Measurements from ENCODE around the gene SF3A1. TPM values are rescaled to one million over a fixed set of nuclear protein-coding genes. Genes with fewer than 3 reads are reported as not detected.
"Not testable (repeated sequence)": the region's sequence is repeated elsewhere in the genome, so short reads cannot be mapped to it uniquely, and the experiment has no call there.

Gene SF3A1, protein sequence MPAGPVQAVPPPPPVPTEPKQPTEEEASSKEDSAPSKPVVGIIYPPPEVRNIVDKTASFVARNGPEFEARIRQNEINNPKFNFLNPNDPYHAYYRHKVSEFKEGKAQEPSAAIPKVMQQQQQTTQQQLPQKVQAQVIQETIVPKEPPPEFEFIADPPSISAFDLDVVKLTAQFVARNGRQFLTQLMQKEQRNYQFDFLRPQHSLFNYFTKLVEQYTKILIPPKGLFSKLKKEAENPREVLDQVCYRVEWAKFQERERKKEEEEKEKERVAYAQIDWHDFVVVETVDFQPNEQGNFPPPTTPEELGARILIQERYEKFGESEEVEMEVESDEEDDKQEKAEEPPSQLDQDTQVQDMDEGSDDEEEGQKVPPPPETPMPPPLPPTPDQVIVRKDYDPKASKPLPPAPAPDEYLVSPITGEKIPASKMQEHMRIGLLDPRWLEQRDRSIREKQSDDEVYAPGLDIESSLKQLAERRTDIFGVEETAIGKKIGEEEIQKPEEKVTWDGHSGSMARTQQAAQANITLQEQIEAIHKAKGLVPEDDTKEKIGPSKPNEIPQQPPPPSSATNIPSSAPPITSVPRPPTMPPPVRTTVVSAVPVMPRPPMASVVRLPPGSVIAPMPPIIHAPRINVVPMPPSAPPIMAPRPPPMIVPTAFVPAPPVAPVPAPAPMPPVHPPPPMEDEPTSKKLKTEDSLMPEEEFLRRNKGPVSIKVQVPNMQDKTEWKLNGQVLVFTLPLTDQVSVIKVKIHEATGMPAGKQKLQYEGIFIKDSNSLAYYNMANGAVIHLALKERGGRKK
- 18.8 TPM for total RNA-seq

DNA sequence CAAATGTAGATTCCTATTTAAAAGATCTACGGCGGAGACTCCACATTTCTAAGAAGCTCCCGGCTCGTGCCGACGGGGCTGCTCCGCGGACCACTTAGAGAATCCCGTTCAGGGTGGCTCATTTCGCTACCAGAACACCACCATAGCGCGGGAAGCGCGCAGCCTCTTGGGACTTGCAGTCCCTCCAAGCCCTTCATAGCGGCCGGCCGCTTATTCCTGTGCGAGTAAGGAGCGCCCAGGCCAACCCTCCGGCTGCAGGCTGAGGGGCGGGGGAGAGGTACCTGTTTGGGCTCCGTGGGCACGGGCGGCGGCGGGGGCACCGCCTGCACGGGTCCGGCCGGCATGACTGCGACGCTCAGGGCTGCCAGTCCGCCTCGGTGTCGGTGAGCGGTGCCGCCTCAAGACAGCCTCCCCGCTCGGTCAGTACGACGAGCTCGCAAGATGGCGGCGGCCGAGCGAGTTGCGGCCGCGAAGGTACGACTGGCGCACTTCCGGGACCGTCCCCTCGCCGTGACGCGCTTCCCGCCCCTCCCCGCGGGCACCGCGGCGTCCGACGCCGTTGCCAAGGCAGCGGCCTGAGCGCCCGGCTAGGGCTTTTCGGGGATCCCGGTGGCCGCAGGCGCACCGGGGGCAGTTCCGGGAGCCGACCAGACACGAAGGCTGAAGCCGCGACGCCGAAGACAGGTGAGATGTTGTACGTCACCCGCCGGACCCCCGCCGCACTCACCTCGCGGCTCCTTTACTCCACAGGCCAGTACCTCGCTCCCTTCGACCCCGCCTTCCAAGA is at the start of gene SF3A1, which contains the start of gene CCDC157:
Gene SF3A1 (minus strand): TSS at position 446 of the 787 bp plus-strand sequence. CDS start 102 bp downstream, at position 344.
Gene CCDC157 (plus strand): TSS at position 559 of the 787 bp plus-strand sequence. CDS start 8,994 bp downstream, outside the sequence.
- H3K9me3 ChIP-seq (ENCODE audit: control insufficient read depth in 3 of 3, low read length in 3 of 3), result no peaks in the 10 kb centered on the region
- H3K36me3 ChIP-seq (ENCODE audit: control insufficient read depth in 3 of 3, insufficient read depth in 3 of 3, low read length in 3 of 3), result peaks cover 13 to 14% (median 13%) of the 10 kb centered on the region in 3 donors
- H3K9ac ChIP-seq (ENCODE audit: low read depth in 1 of 3, low read length in 3 of 3), result peak within 1 kb of the TSS; percentile 89 to 99 (median 95)
- H3K27me3 ChIP-seq (ENCODE audit: control insufficient read depth in 3 of 3, insufficient read depth in 3 of 3, low read length in 3 of 3), result peaks cover 0 to 4% (median 0%) of the 10 kb centered on the region in 3 donors
- peak within 1 kb of the TSS; percentile 85 to 95 (median 90) for H3K4me3 ChIP-seq (ENCODE audit: low read length in 3 of 3)
- peaks cover 27 to 35% (median 28%) of the 10 kb centered on the region in 3 donors for H3K4me1 ChIP-seq (ENCODE audit: control insufficient read depth in 3 of 3, insufficient read depth in 3 of 3, low read length in 3 of 3)
- peak within 1 kb of the TSS; percentile 96 for H3K27ac ChIP-seq (ENCODE audit: low read depth, low read length)

DNA sequence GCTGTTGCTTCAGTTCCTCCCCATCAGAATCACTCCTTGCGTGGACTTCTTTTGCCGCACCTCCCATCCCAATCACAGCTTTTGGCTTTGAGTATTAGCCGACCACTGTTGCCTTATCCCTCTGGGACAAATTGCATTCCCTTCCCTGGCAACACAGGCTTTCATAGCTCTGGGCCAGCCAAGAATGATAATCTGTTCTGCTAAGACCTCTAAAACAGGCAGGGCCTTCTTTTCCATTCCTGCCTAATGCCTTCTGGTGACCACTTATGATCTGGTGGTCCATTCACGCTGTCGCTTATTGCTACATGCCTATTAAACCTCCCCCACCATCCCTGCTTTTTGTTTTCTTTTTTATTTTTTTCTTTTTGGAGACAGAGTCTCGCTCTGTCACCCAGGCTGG is 49.7 kb upstream of the SF3A1 start:
- Histone ChIP-seq H3K4me3 (ENCODE audit: low read length in 3 of 3) (no peak overlapping the region), H3K4me1 (ENCODE audit: control insufficient read depth in 3 of 3, insufficient read depth in 3 of 3, low read length in 3 of 3) (no peaks in the 10 kb centered on the region), H3K9me3 (ENCODE audit: control insufficient read depth in 3 of 3, low read length in 3 of 3) (no peaks in the 10 kb centered on the region), H3K9ac (ENCODE audit: low read depth in 1 of 3, low read length in 3 of 3) (no peak overlapping the region), H3K27me3 (ENCODE audit: control insufficient read depth in 3 of 3, insufficient read depth in 3 of 3, low read length in 3 of 3) (no peaks in the 10 kb centered on the region), H3K27ac (ENCODE audit: low read depth, low read length) (no peak overlapping the region), H3K36me3 (ENCODE audit: control insufficient read depth in 3 of 3, insufficient read depth in 3 of 3, low read length in 3 of 3) (peaks cover 4 to 12% (median 4%) of the 10 kb centered on the region in 3 donors)

DNA sequence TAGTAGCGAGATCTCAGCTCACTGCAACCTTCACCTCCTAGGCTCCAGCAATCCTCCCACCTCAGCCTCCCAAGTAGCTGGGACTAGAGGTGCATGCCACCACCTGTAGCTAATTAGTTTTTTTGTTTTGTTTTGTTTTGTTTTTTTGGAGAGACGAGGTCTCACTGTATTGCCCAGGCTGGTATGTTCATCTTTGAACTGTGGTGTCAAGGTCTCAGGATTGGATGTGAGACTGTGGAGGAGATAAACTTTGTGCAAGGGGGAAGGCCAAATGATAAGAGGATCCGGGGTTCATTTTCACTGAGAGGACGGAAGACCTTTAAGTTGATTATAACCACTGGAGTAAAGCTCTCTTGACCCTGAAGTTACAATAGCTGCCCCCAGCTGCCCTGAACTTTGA is 49.0 kb upstream of the SF3A1 start:
- H3K9ac ChIP-seq (ENCODE audit: low read depth in 1 of 3, low read length in 3 of 3), result no peak overlapping the region
- no peaks in the 10 kb centered on the region for H3K4me1 ChIP-seq (ENCODE audit: control insufficient read depth in 3 of 3, insufficient read depth in 3 of 3, low read length in 3 of 3)
- H3K27ac ChIP-seq (ENCODE audit: low read depth, low read length), result no peak overlapping the region
- peaks cover 4 to 12% (median 4%) of the 10 kb centered on the region in 3 donors for H3K36me3 ChIP-seq (ENCODE audit: control insufficient read depth in 3 of 3, insufficient read depth in 3 of 3, low read length in 3 of 3)
- H3K4me3 ChIP-seq (ENCODE audit: low read length in 3 of 3), result no peak overlapping the region
- H3K9me3 ChIP-seq (ENCODE audit: control insufficient read depth in 3 of 3, low read length in 3 of 3), result no peaks in the 10 kb centered on the region
- no peaks in the 10 kb centered on the region for H3K27me3 ChIP-seq (ENCODE audit: control insufficient read depth in 3 of 3, insufficient read depth in 3 of 3, low read length in 3 of 3)

DNA sequence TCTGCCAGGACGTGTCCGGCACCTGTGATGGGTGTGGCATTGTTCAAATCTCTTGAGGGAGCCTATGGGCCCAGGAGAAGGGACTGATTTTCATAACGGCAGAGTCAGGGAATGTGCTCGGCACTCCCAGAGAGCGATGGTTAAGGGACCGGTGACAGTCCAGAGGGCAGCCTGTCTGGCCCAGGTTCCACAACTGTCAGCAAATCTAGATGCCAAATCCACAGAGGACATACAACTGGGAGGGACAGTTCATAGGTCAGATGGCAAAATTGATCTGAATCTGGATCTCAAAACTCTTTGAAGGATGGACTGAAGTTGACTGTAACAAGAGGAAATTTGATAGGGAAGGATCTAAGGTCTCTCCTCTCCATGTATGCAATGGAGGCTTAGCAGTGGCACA is 47.6 kb upstream of the SF3A1 start:
- H3K4me1 ChIP-seq (ENCODE audit: control insufficient read depth in 3 of 3, insufficient read depth in 3 of 3, low read length in 3 of 3), result peaks cover 0 to 2% (median 0%) of the 10 kb centered on the region in 3 donors
- no peak overlapping the region for H3K4me3 ChIP-seq (ENCODE audit: low read length in 3 of 3)
- H3K9me3 ChIP-seq (ENCODE audit: control insufficient read depth in 3 of 3, low read length in 3 of 3), result no peaks in the 10 kb centered on the region
- peaks cover 4 to 5% (median 4%) of the 10 kb centered on the region in 3 donors for H3K36me3 ChIP-seq (ENCODE audit: control insufficient read depth in 3 of 3, insufficient read depth in 3 of 3, low read length in 3 of 3)
- H3K27me3 ChIP-seq (ENCODE audit: control insufficient read depth in 3 of 3, insufficient read depth in 3 of 3, low read length in 3 of 3), result peaks cover 0 to 7% (median 3%) of the 10 kb centered on the region in 3 donors
- H3K27ac ChIP-seq (ENCODE audit: low read depth, low read length), result no peak overlapping the region
- no peak overlapping the region for H3K9ac ChIP-seq (ENCODE audit: low read depth in 1 of 3, low read length in 3 of 3)

DNA sequence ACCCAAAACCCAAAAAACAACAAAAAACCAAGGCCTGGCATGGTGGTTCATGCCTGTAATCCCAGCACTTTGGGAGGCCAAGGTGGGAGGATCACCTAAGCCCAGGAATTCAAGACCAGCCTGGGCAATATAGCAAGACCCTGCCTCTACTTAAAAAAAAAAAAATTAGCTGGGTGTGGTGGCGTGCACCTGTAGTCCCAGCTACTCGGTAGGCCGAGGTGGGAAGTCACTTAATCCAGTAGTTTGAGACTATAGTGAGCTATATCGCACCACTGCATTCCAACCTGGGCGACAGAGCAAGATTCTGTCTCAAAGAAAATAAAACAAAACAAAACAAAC is 46.0 kb upstream of the SF3A1 start:
- not testable (repeated sequence) for H3K27ac ChIP-seq (ENCODE audit: low read depth, low read length); H3K9me3 ChIP-seq (ENCODE audit: control insufficient read depth in 3 of 3, low read length in 3 of 3); H3K36me3 ChIP-seq (ENCODE audit: control insufficient read depth in 3 of 3, insufficient read depth in 3 of 3, low read length in 3 of 3); H3K4me3 ChIP-seq (ENCODE audit: low read length in 3 of 3); H3K4me1 ChIP-seq (ENCODE audit: control insufficient read depth in 3 of 3, insufficient read depth in 3 of 3, low read length in 3 of 3); H3K9ac ChIP-seq (ENCODE audit: low read depth in 1 of 3, low read length in 3 of 3)
- H3K27me3 ChIP-seq (ENCODE audit: control insufficient read depth in 3 of 3, insufficient read depth in 3 of 3, low read length in 3 of 3), result peaks cover 14 to 20% (median 16%) of the 10 kb centered on the region in 3 donors

- peaks cover 6 to 14% (median 7%) of the 10 kb centered on the region in 3 donors for H3K4me1 ChIP-seq (ENCODE audit: control insufficient read depth in 3 of 3, insufficient read depth in 3 of 3, low read length in 3 of 3)
- no peaks in the 10 kb centered on the region for H3K9me3 ChIP-seq (ENCODE audit: control insufficient read depth in 3 of 3, low read length in 3 of 3)
- peaks cover 19 to 25% (median 21%) of the 10 kb centered on the region in 3 donors for H3K27me3 ChIP-seq (ENCODE audit: control insufficient read depth in 3 of 3, insufficient read depth in 3 of 3, low read length in 3 of 3)
- H3K4me3 ChIP-seq (ENCODE audit: low read length in 3 of 3), result no peak overlapping the region
- no peak overlapping the region for H3K9ac ChIP-seq (ENCODE audit: low read depth in 1 of 3, low read length in 3 of 3)
- H3K27ac ChIP-seq (ENCODE audit: low read depth, low read length), result no peak overlapping the region
- H3K36me3 ChIP-seq (ENCODE audit: control insufficient read depth in 3 of 3, insufficient read depth in 3 of 3, low read length in 3 of 3), result peaks cover 0 to 2% (median 2%) of the 10 kb centered on the region in 3 donors
Measured at GRCh38 chr22:30402028-30402765, 45.5 kb upstream of the SF3A1 start.

DNA sequence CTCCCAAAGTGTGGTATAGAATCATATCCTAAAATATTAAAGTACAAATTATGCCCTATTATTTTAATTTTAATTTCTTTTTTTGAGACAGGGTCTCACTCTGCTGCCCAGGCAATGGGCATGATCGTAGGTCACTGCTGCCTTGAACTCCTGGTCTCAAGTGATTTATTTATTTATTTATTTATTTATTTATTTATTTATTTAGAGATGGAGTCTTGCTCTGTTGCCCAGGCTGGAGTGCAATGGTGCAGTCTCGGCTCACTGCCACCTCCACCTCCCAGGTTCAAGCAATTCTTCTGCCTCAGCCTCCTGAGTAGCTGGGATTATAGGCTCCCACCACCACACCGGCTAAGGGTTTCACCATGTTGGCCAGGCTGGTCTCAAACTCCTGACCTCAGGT is 44.3 kb upstream of the SF3A1 start:
- not testable (repeated sequence) for H3K9me3 ChIP-seq (ENCODE audit: control insufficient read depth in 3 of 3, low read length in 3 of 3); H3K4me3 ChIP-seq (ENCODE audit: low read length in 3 of 3)

GRCh38 chr22:30400159-30400558 is 43.5 kb upstream of the SF3A1 start:
- H3K27ac ChIP-seq (ENCODE audit: low read depth, low read length), result no peak overlapping the region
- H3K36me3 ChIP-seq (ENCODE audit: control insufficient read depth in 3 of 3, insufficient read depth in 3 of 3, low read length in 3 of 3), result no peaks in the 10 kb centered on the region
- H3K9ac ChIP-seq (ENCODE audit: low read depth in 1 of 3, low read length in 3 of 3), result no peak overlapping the region
- peaks cover 23 to 42% (median 39%) of the 10 kb centered on the region in 3 donors for H3K27me3 ChIP-seq (ENCODE audit: control insufficient read depth in 3 of 3, insufficient read depth in 3 of 3, low read length in 3 of 3)
- no peak overlapping the region for H3K4me3 ChIP-seq (ENCODE audit: low read length in 3 of 3)
- H3K9me3 ChIP-seq (ENCODE audit: control insufficient read depth in 3 of 3, low read length in 3 of 3), result no peaks in the 10 kb centered on the region
- H3K4me1 ChIP-seq (ENCODE audit: control insufficient read depth in 3 of 3, insufficient read depth in 3 of 3, low read length in 3 of 3), result peaks cover 12 to 22% (median 12%) of the 10 kb centered on the region in 3 donors

More for the DNA sequence above, 44.3 kb upstream of the SF3A1 start:
- peaks cover 12 to 22% (median 12%) of the 10 kb centered on the region in 3 donors for H3K4me1 ChIP-seq (ENCODE audit: control insufficient read depth in 3 of 3, insufficient read depth in 3 of 3, low read length in 3 of 3)
- not testable (repeated sequence) for H3K9ac ChIP-seq (ENCODE audit: low read depth in 1 of 3, low read length in 3 of 3); H3K36me3 ChIP-seq (ENCODE audit: control insufficient read depth in 3 of 3, insufficient read depth in 3 of 3, low read length in 3 of 3); H3K27ac ChIP-seq (ENCODE audit: low read depth, low read length)
- peaks cover 20 to 36% (median 32%) of the 10 kb centered on the region in 3 donors for H3K27me3 ChIP-seq (ENCODE audit: control insufficient read depth in 3 of 3, insufficient read depth in 3 of 3, low read length in 3 of 3)

DNA sequence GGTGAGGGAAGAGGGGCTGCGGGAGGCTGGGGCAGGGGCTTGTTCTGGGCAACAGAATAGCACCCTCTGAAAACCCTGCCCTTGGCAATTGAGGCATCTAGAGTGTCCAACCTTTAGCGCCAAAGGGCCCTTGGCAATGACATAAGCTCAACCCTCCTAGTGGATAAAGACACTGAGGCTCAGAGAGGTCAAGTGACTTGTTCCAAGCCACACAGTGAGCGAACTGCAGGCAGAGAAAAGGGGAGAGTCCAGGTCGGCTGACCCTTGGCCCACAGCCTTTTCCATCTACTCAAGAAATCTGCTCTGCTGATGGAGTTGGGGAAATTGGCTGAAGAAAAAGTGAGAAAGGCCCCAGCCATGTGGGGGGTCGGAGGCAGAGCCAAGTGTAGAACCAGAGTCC is 43.0 kb upstream of the SF3A1 start:
- Histone ChIP-seq H3K4me3 (ENCODE audit: low read length in 3 of 3) (no peak overlapping the region), H3K4me1 (ENCODE audit: control insufficient read depth in 3 of 3, insufficient read depth in 3 of 3, low read length in 3 of 3) (peaks cover 12 to 22% (median 12%) of the 10 kb centered on the region in 3 donors), H3K9ac (ENCODE audit: low read depth in 1 of 3, low read length in 3 of 3) (no peak overlapping the region), H3K9me3 (ENCODE audit: control insufficient read depth in 3 of 3, low read length in 3 of 3) (no peaks in the 10 kb centered on the region), H3K27me3 (ENCODE audit: control insufficient read depth in 3 of 3, insufficient read depth in 3 of 3, low read length in 3 of 3) (peaks cover 26 to 46% (median 43%) of the 10 kb centered on the region in 3 donors), H3K27ac (ENCODE audit: low read depth, low read length) (no peak overlapping the region), H3K36me3 (ENCODE audit: control insufficient read depth in 3 of 3, insufficient read depth in 3 of 3, low read length in 3 of 3) (no peaks in the 10 kb centered on the region)

Measured in skeletal muscle tissue (tissue), 4 donors.